A549 (cell line): Measurements from ENCODE around the gene TSPAN14. TPM values are rescaled to one million over a fixed set of nuclear protein-coding genes. Genes with fewer than 3 reads are reported as not detected.

Source experiments
- ATAC-seq, 2 experiments: fragments of 200-7000 bp in 1 of 2; fragments of >200 bp in 1 of 2; cut with Nextera tagmentation in 1 of 2; cut with Tn5 transposase in 1 of 2; 3 replicates each; pipeline versions ENCODE4 v1.8.0 to v1.9.1; 2018 to 2020; ENCODE audit warnings: mild to moderate bottlenecking in 1 of 2, moderate library complexity in 1 of 2
- CTCF ChIA-PET: fragments of 300-600 bp; sonication (Branson Sonifier 250); formaldehyde crosslinking; extraction: SDS; loops from one replicate; lab custom pipeline; 2021; ENCODE audit warnings: antibody characterized with exemption, inconsistent platforms; lab: Yijun Ruan, JAX
- POLR2A ChIA-PET: fragments of 350-600 bp; formaldehyde crosslinking; extraction: SDS; loops from one replicate; lab custom pipeline; 2021; ENCODE audit warnings: antibody characterized with exemption, inconsistent platforms; lab: Yijun Ruan, JAX
- DNase-seq, 2 experiments: peaks; one replicate each; pipeline versions ENCODE4 v3.0.0 to v3.0.0-alpha.2; 2011 to 2016; ENCODE audit warnings: low read depth in 1 of 2, low spot score in 1 of 2
- FAIRE-seq: peaks from 2 replicates; lab custom pipeline; 2011; peaks lifted over from hg19 to GRCh38; lab: Jason Lieb, UNC
- H3K27ac ChIP-seq, 2 experiments: fragments of >200 bp; sonication (Bioruptor Twin); formaldehyde crosslinking; 3 replicates each; pipeline ENCODE4 v1.5.1; 2016 to 2017
- H3K4me1 ChIP-seq: fragments of >200 bp; sonication (Bioruptor Twin); formaldehyde crosslinking; 3 replicates; pipeline ENCODE4 v1.6.1; 2016
- H3K4me2 ChIP-seq: fragments of >200 bp; sonication (Bioruptor Twin); formaldehyde crosslinking; 3 replicates; pipeline ENCODE4 v1.6.1; 2016
- H3K4me3 ChIP-seq: fragments of >200 bp; sonication (Bioruptor Twin); formaldehyde crosslinking; 3 replicates; pipeline ENCODE4 v1.5.1; 2016
- H3K9me3 ChIP-seq: fragments of >200 bp; sonication (Bioruptor Twin); formaldehyde crosslinking; 3 replicates; pipeline ENCODE4 v1.6.1; 2016
- CHD4 ChIP-seq: fragments of 200-600 bp; sonication (generic); IDR thresholded peaks from 2 replicates; pipeline ENCODE4 v1.6.1; 2016; ENCODE audit warnings: antibody characterized with exemption, mild to moderate bottlenecking, borderline replicate concordance
- E2F6 ChIP-seq: IDR thresholded peaks from 2 replicates; pipeline ENCODE4 v1.6.1; 2012; ENCODE audit warnings: low read depth, borderline replicate concordance
- ELK1 ChIP-seq: fragments of 150-350 bp; IDR thresholded peaks from 2 replicates; pipeline ENCODE4 v1.6.1; 2014; ENCODE audit warnings: low read depth, mild to moderate bottlenecking, low read length
- EP300 ChIP-seq, 2 experiments: fragments of >200 bp; sonication (Bioruptor Twin); formaldehyde crosslinking; IDR thresholded peaks; 2 replicates in 1 of 2; 3 replicates in 1 of 2; pipeline ENCODE4 v1.6.1; 2016 to 2017
- ESRRA ChIP-seq: fragments of 150-350 bp; IDR thresholded peaks from 2 replicates; pipeline ENCODE4 v1.6.1; 2014; ENCODE audit warnings: mild to moderate bottlenecking, low read length, borderline replicate concordance
- GATA3 ChIP-seq: IDR thresholded peaks from 2 replicates; pipeline ENCODE4 v1.6.1; 2012; ENCODE audit warnings: borderline replicate concordance
- HEYL ChIP-seq: fragments of 250-450 bp; sonication (Bioruptor Pico); IDR thresholded peaks from 2 replicates; pipeline ENCODE4 v1.8.0; 2021; ENCODE audit warnings: mild to moderate bottlenecking, moderate library complexity
- HMGXB4 ChIP-seq: fragments of 250-450 bp; sonication (Bioruptor Pico); IDR thresholded peaks from 2 replicates; pipeline ENCODE4 v1.5.0; 2021; ENCODE audit warnings: mild to moderate bottlenecking, moderate library complexity, borderline replicate concordance
- HOXB13 ChIP-seq: fragments of 250-450 bp; sonication (Bioruptor Pico); IDR thresholded peaks from 2 replicates; pipeline ENCODE4 v1.5.0; 2020; ENCODE audit warnings: low read depth, mild to moderate bottlenecking, moderate library complexity
- HOXB5 ChIP-seq: fragments of 250-450 bp; sonication (Bioruptor Pico); IDR thresholded peaks from 2 replicates; pipeline ENCODE4 v1.5.0; 2020; ENCODE audit warnings: mild to moderate bottlenecking, moderate library complexity
- JUNB ChIP-seq: fragments of >200 bp; sonication (Bioruptor Twin); formaldehyde crosslinking; IDR thresholded peaks from 2 replicates; pipeline ENCODE4 v1.6.1; 2016
- KDM5A ChIP-seq: fragments of 200-600 bp; sonication (generic); IDR thresholded peaks from 2 replicates; pipeline ENCODE4 v1.6.1; 2016; ENCODE audit warnings: antibody characterized with exemption, mild to moderate bottlenecking
- MAFK ChIP-seq: fragments of 450-650 bp; IDR thresholded peaks from 2 replicates; pipeline ENCODE4 v1.6.1; 2014; ENCODE audit not compliant: partially characterized antibody
- MAZ ChIP-seq: fragments of 150-350 bp; IDR thresholded peaks from 2 replicates; pipeline ENCODE4 v1.6.1; 2014; ENCODE audit warnings: antibody characterized with exemption, low read depth, low read length, borderline replicate concordance
- PHF8 ChIP-seq: fragments of 200-600 bp; sonication (generic); IDR thresholded peaks from 2 replicates; pipeline ENCODE4 v1.6.1; 2016; ENCODE audit warnings: low read depth, mild to moderate bottlenecking, antibody characterized with exemption, moderate library complexity, borderline replicate concordance
- POLR2A ChIP-seq: IDR thresholded peaks from 2 replicates; pipeline ENCODE4 v1.6.1; 2012; ENCODE audit warnings: mild to moderate bottlenecking, low read length
- RCOR1 ChIP-seq: fragments of 150-350 bp; IDR thresholded peaks from 2 replicates; pipeline ENCODE4 v1.6.1; 2014; ENCODE audit warnings: antibody characterized with exemption, low read length, low read depth
- TP53 ChIP-seq: fragments of 250-450 bp; sonication (Bioruptor Pico); IDR thresholded peaks from 2 replicates; pipeline ENCODE4 v1.5.0; 2021; ENCODE audit warnings: mild to moderate bottlenecking, moderate library complexity
- WGBS: methylation state at CpG from one replicate; pipeline ENCODE4 v1.1.6; 2017; ENCODE audit errors: missing lambda C conversion rate; 5-methylcytosine and 5-hydroxymethylcytosine counted together
- polyA plus RNA-seq, 4 experiments: library from polyadenylated mRNA; depleted of rRNA in 3 of 4; stranded (reverse); fragments of >200 nt; fragmentation: RNase III in 1 of 4; extraction: RNeasy Plus Mini Kit Qiagen cat#74134 plus additional on column Dnase treatment in 1 of 4; gene quantifications; 2 replicates in 3 of 4; 3 replicates in 1 of 4; pipeline ENCODE4 v1.2.3, GENCODE V29; 2011 to 2017
- TF ChIP-seq, protein P1 (sequence below): fragments of >200 bp; sonication (Bioruptor Twin); formaldehyde crosslinking; IDR thresholded peaks from 3 replicates; pipeline ENCODE4 v1.5.1; 2016
- TF ChIP-seq, protein P2 (sequence below): fragments of >200 bp; sonication (Bioruptor Twin); formaldehyde crosslinking; IDR thresholded peaks from 2 replicates; pipeline ENCODE4 v1.6.1; 2016
- TF ChIP-seq, protein P3 (sequence below): fragments of >200 bp; sonication (Bioruptor Twin); formaldehyde crosslinking; IDR thresholded peaks from 3 replicates; pipeline ENCODE4 v1.6.1; 2016
- TF ChIP-seq, protein P4 (sequence below): IDR thresholded peaks from 2 replicates; pipeline ENCODE4 v1.6.1; 2012

The TSPAN14 gene
- polyA plus RNA-seq, 2 of the 4 experiments (the other 2 are of a cell fraction), result 87.0 to 124 TPM

- no peak for FAIRE-seq
- WGBS, result 92% methylated on average over 5 of the region's 5 CpGs
These were observed 99.9 kb downstream of the TSPAN14 start for GRCh38 chr10:80554050-80554449.

GRCh38 chr10:80555415-80555814 is 101.3 kb downstream of the TSPAN14 start:
- no peak for FAIRE-seq
- Histone ChIP-seq H3K27ac (no peak overlapping the region), H3K4me2 (no peak overlapping the region), H3K4me3 (no peak overlapping the region), H3K4me1 (no peaks in the 10 kb centered on the region), H3K9me3 (no peaks in the 10 kb centered on the region)
- ATAC-seq, result no peak
- DNase-seq, result no peak
- TF ChIP-seq JUNB (no peak), PHF8 (no peak), MAFK (no peak), TP53 (CRISPR knock-in tag) (no peak), CHD4 (no peak), GATA3 (no peak), EP300 (IDR thresholded peaks at IDR 0.05) (no peak), HOXB13 (CRISPR knock-in tag) (no peak), KDM5A (no peak), HOXB5 (CRISPR knock-in tag) (no peak)
- TF ChIP-seq, protein P1, sequence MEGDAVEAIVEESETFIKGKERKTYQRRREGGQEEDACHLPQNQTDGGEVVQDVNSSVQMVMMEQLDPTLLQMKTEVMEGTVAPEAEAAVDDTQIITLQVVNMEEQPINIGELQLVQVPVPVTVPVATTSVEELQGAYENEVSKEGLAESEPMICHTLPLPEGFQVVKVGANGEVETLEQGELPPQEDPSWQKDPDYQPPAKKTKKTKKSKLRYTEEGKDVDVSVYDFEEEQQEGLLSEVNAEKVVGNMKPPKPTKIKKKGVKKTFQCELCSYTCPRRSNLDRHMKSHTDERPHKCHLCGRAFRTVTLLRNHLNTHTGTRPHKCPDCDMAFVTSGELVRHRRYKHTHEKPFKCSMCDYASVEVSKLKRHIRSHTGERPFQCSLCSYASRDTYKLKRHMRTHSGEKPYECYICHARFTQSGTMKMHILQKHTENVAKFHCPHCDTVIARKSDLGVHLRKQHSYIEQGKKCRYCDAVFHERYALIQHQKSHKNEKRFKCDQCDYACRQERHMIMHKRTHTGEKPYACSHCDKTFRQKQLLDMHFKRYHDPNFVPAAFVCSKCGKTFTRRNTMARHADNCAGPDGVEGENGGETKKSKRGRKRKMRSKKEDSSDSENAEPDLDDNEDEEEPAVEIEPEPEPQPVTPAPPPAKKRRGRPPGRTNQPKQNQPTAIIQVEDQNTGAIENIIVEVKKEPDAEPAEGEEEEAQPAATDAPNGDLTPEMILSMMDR, result no peak
- TF ChIP-seq, protein P2, sequence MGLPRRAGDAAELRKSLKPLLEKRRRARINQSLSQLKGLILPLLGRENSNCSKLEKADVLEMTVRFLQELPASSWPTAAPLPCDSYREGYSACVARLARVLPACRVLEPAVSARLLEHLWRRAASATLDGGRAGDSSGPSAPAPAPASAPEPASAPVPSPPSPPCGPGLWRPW, result no peak
- TF ChIP-seq, protein P3, sequence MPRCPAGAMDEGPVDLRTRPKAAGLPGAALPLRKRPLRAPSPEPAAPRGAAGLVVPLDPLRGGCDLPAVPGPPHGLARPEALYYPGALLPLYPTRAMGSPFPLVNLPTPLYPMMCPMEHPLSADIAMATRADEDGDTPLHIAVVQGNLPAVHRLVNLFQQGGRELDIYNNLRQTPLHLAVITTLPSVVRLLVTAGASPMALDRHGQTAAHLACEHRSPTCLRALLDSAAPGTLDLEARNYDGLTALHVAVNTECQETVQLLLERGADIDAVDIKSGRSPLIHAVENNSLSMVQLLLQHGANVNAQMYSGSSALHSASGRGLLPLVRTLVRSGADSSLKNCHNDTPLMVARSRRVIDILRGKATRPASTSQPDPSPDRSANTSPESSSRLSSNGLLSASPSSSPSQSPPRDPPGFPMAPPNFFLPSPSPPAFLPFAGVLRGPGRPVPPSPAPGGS, result no peak
- 43% methylated on average over 5 of the region's 5 CpGs for WGBS
- POLR2A ChIA-PET, result no interaction called here
- CTCF ChIA-PET, result interaction anchor here (0.9 to 1.4 kb wide), 4 partner anchors 11 to 368 kb away, joined by 3 to 5 read pairs (median 4); no protein-coding TSS in a partner anchor

More at GRCh38 chr10:80554050-80554449, 99.9 kb downstream of the TSPAN14 start:
- Histone ChIP-seq H3K4me1 (no peaks in the 10 kb centered on the region), H3K4me2 (no peak overlapping the region)
- POLR2A ChIA-PET, result no interaction called here
- TF ChIP-seq, protein P4, sequence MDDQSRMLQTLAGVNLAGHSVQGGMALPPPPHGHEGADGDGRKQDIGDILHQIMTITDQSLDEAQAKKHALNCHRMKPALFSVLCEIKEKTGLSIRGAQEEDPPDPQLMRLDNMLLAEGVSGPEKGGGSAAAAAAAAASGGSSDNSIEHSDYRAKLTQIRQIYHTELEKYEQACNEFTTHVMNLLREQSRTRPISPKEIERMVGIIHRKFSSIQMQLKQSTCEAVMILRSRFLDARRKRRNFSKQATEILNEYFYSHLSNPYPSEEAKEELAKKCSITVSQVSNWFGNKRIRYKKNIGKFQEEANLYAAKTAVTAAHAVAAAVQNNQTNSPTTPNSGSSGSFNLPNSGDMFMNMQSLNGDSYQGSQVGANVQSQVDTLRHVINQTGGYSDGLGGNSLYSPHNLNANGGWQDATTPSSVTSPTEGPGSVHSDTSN, result no peak
- no peak for TF ChIP-seq HMGXB4 (CRISPR knock-in tag)
- no peak for TF ChIP-seq ESRRA
- TF ChIP-seq ELK1, result no peak
- TF ChIP-seq, protein P2, result no peak
- TF ChIP-seq POLR2A, result no peak
- TF ChIP-seq E2F6, result no peak
- no peak for TF ChIP-seq RCOR1
- no peak for TF ChIP-seq HEYL (CRISPR knock-in tag)
- no peak for TF ChIP-seq MAZ
- TF ChIP-seq, all 56 proteins: peak for 0
- CTCF ChIA-PET, result no interaction called here
- Histone ChIP-seq H3K27ac (no peak overlapping the region), H3K9me3 (no peaks in the 10 kb centered on the region), H3K4me3 (no peak overlapping the region)
- ATAC-seq (no peak; a peak in 1 of 6 replicates), DNase-seq (no peak)
